Endothelial cell of hepatic sinusoid (primary cell): ENCODE data around the gene ASIC1.

ENCODE experiments used
- in situ Hi-C: cut with HindIII; loops from 2 replicates; pipeline ENCODE4 v1.10.0; 2017; ENCODE audit warnings: low sequenced_read_pairs

The ASIC1 gene

DNA sequence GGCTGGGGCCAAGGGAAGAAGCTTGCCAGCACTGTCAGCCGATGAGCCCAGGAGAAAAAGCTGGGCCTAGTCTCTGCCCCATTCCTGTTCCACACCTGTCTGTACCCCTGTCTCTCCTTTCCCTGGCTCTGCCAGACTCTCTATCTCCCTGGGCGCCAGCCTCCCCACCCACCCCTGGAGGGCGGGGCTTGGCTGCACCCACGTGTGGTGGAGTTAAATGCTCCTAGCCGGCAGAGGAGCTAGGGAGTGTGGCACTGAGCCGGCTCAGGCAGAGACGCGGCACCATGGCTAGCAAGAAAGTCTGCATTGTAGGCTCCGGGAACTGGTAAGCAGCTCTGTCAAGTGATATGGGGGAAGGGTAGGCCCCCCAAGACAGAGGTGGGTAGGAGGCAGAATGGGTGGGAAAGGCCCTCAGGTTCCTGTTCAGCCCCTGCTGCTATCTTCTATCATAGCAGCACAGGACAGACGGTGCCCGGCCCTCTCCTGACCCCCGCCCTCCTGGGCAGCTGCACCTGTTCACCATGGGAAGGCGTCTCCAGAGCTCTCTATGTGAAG, 46.4 kb downstream of the ASIC1 start, which contains the start of gene GPD1:
GPD1 (plus strand) TSS at position 242 of the 555 bp plus-strand sequence; CDS start at position 285, 43 bp downstream.
- in situ Hi-C loops = loop anchor here (5.0 kb wide), 1 partner anchor 37 kb away; no protein-coding TSS in a partner anchor

DNA sequence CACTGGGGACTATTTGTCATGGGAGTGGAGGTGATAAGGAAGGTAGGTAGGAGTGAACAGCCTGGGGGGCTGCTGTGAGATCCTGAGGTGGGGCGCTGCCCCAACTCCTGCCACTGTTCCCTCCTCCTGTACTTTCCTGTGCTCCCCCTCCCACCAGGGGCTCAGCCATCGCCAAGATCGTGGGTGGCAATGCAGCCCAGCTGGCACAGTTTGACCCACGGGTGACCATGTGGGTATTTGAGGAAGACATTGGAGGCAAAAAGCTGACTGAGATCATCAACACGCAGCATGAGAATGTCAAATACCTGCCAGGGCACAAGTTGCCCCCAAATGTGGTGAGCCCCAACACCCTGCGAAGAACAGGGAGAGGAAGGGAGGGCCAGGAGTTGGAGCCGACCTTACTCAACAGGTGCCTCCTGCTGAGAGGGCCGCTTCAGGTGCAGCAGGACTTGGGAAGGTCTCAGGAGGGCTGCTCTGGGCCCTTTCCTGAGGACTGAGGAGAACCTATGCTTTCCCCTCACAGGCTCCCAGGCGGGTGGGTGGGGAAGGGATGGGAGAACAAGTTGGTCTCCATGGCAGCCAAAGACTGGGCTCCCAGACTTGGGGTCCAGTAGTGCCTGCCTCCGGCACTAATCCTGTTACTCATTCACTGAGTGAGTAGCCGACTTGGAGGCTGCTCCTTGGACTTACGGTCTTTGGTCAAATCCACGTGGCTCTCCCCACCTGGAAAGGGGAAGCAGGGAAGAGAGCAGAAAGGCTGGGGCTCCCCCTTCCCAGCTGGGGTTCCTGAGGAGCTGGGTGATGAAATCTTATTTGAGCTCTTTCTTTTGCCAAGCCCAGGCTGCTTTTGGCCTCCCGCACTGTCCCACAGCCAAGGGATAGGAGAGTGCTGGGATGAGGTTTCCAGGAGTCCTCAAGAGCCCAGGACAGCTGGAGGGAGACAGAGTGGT, 47.3 kb downstream of the ASIC1 start:
- in situ Hi-C loops = loop anchor here (5.0 kb wide), 2 partner anchors 37 to 48 kb away; no protein-coding TSS in a partner anchor

DNA sequence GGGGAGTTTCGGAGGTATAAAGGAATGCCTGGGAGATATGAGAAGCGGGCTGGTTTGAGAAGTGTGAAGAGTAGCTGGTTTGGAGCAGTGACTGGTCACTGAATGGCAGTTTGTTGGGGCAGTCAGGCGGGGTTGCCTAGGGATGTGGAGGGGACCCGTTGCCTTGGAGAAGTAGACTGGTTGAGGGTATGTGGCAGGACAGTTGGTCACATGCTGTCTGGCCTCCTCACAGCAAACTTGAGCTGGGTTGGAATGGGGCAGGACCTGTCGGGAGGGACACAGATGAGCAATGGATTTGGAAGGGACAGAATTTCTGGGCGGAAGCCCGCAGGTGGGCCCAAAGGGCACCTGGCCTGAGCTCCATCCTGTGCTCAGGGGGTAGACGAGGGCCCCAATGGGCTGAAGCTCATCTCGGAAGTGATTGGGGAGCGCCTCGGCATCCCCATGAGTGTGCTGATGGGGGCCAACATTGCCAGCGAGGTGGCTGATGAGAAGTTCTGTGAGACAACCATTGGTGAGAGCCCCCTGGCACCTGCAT, 48.6 kb downstream of the ASIC1 start:
- in situ Hi-C loops = loop anchor here (5.0 kb wide), 1 partner anchor 46 kb away; no protein-coding TSS in a partner anchor

DNA sequence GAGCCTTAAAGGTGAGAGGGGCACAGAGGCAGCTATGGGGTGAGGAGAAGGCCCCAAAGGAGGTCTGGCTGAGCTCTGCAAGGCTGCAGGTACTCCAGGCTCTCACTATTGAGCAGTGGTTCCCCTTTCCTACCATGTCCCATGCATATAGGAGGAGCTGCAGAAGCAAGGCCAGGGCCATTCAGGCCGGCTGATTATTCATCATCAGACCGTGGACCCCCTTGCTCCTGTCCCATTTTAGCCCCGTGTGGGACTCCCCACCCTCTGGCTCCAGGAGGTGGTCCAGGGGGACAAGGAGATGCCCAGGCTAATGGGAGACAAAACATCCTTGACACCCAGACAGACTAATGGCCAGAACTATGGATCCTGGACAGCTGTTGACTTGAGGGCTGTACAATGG, 49.5 kb downstream of the ASIC1 start:
- in situ Hi-C loops = loop anchor here (5.0 kb wide), 1 partner anchor 45 kb away; no protein-coding TSS in a partner anchor

DNA sequence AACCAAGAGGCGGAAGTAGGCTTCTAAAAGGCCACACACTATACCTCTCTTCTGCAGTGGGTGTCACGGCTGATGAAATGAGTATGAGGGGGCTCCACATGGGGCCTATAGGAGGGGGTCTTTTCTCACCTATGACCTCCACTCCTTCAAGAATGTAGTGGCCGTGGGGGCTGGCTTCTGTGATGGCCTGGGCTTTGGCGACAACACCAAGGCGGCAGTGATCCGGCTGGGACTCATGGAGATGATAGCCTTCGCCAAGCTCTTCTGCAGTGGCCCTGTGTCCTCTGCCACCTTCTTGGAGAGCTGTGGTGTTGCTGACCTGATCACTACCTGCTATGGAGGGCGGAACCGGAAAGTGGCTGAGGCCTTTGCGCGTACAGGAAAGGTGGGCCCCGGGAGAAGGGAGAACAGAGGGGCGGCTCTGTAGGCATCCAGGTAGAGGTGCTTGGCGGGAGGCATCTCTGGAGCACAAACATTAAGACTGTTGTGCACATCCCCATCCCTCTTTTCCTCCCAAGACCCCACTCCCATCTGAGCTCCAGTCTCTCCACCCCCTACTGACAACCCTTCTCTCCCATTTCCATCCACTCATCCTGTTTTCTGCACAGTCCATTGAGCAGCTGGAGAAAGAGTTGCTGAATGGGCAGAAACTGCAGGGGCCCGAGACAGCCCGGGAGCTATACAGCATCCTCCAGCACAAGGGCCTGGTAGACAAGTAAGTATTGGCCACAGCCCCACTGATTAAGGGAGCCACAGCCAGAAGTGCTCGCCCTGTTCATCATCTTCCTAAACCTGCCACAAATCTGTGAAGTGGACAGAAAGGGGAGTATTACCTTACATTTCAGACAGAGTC, 50.2 kb downstream of the ASIC1 start:
- in situ Hi-C loops = loop anchor here (5.0 kb wide), 1 partner anchor 45 kb away; no protein-coding TSS in a partner anchor

DNA sequence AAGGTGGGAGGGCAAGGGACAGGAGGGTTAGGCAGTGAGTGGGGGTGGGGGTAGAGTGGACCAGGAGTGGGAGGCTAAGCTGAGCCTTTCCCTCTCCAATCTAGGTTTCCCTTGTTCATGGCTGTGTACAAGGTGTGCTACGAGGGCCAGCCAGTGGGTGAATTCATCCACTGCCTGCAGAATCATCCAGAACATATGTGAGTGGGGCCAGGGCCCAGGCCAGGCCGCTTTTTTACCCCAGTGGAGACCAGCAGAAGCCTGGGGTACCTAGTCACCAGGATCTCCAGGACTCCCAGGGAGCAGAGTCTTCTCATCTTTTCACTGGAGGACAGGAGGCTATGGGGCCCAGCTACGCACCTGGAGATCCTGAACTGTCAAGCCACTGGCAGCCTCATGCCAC, 51.9 kb downstream of the ASIC1 start:
- in situ Hi-C loops = loop anchor here (5.0 kb wide), 1 partner anchor 43 kb away; no protein-coding TSS in a partner anchor

DNA sequence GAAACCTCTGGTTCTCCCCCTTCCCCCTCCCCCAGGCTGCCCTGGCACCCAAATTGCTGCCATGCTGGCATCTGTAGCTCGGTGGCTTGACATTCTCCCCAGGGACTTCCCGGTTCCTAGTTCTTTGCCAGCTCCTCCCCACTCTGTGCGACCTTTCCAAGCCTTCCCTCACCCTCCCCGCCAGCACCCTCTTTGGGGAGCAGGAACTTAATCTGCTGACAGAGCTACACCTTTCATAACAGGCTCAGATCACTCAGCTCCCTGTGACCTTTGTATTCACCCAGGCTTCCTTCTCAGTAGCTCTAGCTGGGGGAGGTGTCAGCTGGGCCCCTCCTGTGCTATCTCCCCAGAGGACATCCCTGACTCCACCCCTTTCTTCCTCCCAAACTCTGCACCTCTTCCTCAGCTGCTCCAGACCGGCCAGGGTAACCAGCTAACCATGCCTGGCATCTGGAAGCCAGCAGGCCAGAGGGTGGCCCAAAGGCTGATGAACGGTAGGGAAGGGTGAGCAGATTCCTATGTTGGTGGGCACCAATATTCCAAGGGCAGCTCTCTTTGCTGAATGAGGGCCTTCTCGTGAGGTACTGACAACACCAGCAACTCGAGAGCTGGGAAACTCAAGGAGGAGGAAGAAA, 52.8 kb downstream of the ASIC1 start:
- in situ Hi-C loops = no loop called here

DNA sequence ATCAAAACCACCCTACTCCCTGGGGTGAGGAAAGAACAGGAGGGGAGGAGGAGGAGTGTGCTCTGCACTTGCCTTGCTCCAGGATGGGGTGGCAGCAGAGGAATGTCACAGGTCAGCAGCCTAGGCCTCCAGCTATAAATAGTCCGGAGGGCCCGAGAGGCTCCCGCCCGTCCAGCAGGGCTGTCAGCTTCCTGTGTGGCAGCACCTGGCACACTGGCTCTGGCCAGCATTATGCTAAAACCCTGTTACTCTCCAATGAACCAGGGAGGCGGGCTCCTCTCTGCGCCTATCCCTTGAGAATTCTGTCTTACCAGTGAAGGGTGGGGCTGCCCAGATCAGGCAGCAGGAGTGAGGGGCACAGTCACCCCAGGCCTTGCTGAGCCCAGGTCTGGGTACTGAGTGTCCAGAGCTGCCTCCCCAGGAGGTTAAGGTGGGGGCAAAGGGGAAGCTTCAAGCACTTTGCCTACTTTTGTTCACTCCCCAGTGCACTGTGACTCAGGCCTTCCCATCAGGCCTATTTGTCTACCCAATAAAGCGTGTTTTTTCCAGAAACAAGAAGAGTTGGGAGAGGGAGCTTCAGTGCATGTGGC, 53.5 kb downstream of the ASIC1 start:
- in situ Hi-C loops = no loop called here

DNA sequence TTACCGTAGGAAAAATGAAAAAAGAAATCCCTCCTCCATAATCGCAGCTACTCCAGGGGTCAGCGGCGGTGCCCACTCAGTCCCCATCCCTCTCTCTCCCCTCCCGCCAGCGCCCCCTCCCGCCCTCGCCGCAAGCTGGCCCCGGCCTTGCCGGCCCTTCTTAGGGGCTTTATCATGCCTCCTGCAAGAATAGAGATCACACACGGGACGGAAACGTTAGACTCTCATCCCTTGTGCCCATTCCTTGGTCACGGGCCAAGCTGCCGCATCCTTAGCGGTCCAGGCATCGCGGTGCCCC, 53.9 kb downstream of the ASIC1 start:
- in situ Hi-C loops = no loop called here

DNA sequence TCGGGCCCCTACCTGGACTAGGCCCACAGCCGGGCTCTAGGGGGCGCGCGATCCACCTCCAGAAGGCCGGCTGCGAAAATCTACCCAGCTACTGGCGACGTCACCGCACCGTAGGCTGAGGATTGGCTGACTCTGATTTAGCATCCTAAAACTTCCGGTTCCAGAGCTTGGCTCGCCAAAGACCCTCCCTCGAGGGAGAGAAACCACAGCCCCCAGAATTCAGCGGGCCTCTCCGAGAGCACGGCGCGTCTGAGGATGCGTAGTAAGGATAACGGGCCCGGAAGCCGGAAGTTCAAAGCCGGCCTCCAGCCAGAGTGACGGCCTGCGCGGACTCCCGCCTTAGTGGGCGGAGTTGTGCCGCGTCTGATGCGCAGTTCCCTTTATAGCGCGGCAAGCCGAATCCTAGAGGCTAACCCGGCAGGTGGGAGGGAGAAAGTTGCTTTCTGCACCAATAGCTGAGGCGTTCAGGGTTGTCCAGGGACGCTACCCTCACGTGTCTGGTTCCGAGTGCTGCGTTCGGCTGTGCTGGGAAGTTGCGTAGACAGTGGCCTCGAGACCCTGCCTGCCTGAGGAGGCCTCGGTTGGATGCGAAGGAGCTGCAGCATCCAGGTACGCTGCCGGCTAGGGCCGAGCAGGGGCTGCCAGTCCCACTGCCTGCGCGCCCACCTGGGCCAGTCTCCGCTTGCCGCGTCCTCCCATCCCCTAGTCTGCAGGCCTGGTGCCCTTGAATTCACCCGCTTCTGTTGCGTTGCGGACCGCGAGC, 54.5 kb downstream of the ASIC1 start, which contains the start of gene COX14:
COX14 (plus strand) TSS at position 544 of the 763 bp plus-strand sequence. CDS start 7,808 bp downstream, outside the sequence.
- in situ Hi-C loops = no loop called here

DNA sequence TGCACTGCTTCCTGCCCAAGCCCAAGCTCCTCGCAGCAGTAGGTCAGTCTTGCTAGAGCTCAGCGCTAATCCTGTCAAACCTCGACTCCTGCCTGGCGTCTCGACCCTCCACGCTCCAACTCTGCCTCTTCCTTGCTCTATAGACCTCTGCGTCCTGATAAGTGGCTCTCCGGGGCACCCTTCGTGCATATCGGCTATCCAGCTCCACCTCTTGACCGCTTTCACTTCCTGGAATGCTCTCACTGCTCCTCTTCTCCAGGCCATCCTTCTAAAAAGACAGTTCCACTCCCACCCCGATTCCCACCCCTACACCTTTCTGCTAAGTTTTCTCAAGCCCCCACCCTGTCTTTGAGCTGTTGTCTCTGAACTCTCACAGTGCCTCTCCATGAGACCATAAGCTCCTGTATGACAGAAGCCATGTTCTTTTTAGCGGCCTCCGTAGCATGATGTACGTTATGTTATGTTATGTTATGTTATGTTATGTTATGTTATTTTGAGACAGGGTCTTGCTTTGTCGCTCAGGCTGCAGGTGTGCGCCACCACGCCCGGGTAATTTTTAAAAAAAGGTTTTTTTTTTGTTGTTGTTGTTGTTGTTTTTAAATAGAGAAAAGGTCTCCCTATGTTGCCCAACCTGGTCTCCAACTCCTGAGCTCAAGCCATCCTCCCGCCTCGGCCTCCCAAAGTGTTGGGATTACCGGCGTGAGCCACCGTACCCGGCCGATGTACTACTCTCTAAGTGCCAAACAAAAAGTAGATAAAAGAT, 55.2 kb downstream of the ASIC1 start:
- in situ Hi-C loops = no loop called here

DNA sequence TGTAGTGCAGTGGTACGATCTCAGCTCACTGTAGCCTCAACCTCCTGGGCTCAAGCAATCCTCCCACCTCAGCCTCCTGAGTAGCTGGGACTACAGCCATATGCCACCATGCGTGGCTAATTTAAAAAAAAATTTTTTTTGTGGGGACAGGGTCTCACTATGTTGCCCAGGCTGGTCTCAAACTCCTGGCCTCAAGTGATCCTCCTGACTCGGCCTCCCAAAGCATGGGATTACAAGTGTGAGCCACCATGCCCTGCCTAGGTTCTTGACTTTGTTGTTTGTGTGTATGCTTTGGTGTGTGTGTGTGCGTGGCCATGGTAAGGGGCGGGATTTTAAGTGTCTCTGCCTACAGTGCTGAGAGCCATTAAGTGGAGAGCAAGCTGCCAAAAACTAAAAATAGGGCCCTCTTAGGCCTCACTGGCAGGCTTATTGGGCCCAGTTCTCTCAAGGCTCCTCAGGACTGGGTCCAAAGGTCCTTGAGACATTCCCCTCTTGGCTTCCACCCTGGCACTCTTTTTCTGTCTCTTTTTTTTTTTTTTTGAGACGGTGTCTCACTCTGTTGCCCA, 59.7 kb downstream of the ASIC1 start:
- in situ Hi-C loops = no loop called here

DNA sequence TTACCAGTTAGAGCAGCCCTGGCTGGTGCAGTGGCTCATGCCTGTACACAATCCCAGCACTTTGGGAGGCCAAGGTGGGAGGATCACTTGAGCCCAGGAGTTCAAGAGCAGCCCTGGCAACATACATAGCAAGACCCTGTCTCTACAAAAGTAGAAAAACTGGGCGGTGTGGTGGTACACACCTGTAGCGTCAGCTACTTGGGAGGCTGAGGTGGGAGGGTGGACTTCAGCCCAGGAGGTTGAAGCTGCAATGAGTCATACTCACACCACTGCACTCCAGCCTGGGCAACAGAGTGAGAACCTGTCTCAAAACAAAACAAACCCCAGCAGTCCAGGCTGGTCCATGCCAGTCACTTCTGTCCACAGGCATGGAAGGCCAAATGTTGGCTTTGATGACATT, 62.0 kb downstream of the ASIC1 start:
- in situ Hi-C loops = no loop called here

DNA sequence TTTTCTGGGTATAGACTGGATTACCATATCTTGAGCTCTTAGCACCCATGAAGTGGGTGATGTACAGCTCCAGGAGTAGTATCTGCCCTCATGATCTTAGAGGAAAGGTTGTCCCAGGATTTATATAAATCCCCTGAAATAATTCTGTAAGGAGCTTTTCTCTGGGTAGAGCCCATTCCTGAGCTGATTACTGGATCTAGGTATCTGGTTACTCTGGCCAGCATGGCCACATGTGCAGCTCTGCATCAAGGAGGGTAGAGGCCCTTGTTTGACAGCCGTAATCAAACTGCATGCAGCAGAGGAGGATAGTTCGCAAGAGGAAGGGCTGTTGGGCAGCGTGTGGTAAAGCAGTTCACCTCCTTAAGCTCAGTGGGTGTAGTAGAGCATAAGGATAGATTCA, 63.1 kb downstream of the ASIC1 start:
- in situ Hi-C loops = no loop called here

DNA sequence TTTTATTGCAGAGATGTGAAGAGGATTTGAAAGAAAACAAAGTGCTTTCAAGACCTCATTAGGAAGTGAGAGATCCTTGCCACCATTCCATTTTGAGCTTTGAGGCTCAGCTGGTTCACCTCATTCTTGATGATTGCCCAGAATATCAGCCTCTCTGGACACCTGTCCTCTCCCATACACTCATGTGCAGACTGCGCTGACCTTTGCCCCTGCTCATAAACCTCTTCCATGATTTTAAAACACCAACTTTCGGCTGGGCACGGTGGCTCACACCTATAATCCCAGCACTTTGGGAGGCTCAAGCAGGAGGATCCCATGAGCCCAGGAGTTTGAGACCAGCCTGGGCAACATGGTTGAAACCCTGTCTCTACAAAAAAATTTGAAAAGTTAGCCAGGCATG, 63.6 kb downstream of the ASIC1 start:
- in situ Hi-C loops = no loop called here

DNA sequence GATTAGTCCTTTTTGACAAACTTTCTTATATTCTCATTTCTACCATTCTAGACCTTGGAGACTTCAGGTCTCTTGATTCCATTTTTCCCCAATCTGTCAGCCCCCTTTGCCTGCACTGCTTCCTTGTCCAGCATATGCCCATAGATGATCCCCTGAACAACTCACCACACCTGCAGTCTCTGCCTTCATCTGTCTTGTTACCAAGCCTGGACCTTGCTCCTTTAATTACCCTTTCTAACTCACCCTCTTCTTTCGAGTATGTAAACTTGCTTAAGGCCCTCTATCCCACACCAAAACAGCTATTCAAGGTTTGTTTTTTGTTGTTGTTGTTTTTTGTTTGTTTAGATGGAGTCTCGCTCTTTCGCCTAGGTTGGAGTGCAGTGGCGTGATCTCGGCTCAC, 64.2 kb downstream of the ASIC1 start:
- in situ Hi-C loops = no loop called here

DNA sequence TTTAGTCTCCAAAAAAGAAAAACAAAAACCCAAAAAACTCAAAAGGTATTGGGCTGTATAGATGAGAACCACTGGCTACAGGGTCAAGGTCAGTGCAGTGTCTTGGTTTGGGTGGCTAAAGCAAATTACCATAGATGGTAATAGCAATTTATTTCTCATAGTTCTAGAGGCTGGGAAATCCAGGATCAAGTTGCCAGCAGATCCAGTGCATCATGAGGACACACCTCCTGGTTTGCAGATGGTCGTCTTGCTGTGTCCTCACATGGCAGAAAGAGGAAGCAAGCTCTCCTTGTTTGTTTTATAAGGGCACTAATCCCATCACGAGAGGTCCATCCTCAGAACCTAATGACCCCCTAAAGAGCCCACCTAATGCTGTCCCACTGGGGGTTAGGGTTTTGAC, 65.8 kb downstream of the ASIC1 start:
- in situ Hi-C loops = no loop called here

DNA sequence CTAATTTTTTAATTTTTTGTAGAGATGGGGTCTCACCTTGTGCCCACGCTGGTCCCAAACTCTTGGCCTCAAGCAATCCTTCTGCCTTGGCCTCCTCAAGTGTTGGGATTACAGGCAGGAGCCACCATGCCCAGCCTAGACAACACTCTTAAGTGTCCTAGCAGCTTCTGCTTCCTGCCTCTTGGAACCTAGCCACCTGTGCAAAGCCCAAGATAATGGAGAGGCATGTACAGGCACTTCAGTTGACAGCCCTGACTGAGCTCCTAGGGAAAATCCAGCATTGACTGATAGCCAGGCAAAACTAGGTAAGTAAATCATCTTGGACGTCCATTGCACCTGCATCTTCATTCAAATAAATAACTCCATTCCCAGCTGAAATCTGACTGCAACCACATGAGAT, 70.2 kb downstream of the ASIC1 start:
- in situ Hi-C loops = no loop called here
